ENCODE results near the gene PIGC. TPM values are rescaled to one million over a fixed set of nuclear protein-coding genes. Genes with fewer than 3 reads are reported as not detected.
A peak's percentile ranks its signal among the peaks of the same experiment; 100 is the strongest.

The PIGC gene
- total RNA-seq, 1 experiment from 2014 or later = 16.2 TPM

DNA sequence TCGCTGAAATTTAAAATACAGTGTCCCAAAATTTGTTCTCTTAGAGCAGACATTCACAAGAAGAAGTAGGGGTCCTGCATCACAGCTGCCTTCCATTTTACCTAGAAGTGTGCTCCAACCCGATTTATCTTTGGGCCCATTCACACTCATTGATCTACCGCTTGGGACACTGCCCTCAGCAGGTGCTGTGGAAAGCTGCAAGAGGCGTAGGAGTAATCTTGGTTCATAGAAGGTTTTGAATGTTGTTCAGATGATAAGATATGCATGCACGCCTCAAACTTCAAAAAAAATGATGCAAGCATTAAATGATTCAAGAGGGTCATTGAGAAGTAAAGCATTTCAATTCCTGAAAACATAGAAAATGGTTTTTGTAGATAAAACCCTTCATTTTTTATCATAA is 42.0 kb downstream of the PIGC start (continued):
- TF ChIP-seq, protein P1, sequence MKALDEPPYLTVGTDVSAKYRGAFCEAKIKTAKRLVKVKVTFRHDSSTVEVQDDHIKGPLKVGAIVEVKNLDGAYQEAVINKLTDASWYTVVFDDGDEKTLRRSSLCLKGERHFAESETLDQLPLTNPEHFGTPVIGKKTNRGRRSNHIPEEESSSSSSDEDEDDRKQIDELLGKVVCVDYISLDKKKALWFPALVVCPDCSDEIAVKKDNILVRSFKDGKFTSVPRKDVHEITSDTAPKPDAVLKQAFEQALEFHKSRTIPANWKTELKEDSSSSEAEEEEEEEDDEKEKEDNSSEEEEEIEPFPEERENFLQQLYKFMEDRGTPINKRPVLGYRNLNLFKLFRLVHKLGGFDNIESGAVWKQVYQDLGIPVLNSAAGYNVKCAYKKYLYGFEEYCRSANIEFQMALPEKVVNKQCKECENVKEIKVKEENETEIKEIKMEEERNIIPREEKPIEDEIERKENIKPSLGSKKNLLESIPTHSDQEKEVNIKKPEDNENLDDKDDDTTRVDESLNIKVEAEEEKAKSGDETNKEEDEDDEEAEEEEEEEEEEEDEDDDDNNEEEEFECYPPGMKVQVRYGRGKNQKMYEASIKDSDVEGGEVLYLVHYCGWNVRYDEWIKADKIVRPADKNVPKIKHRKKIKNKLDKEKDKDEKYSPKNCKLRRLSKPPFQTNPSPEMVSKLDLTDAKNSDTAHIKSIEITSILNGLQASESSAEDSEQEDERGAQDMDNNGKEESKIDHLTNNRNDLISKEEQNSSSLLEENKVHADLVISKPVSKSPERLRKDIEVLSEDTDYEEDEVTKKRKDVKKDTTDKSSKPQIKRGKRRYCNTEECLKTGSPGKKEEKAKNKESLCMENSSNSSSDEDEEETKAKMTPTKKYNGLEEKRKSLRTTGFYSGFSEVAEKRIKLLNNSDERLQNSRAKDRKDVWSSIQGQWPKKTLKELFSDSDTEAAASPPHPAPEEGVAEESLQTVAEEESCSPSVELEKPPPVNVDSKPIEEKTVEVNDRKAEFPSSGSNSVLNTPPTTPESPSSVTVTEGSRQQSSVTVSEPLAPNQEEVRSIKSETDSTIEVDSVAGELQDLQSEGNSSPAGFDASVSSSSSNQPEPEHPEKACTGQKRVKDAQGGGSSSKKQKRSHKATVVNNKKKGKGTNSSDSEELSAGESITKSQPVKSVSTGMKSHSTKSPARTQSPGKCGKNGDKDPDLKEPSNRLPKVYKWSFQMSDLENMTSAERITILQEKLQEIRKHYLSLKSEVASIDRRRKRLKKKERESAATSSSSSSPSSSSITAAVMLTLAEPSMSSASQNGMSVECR (CRISPR knock-in tag; IDR thresholded peaks at IDR 0.05; ENCODE audit: borderline replicate concordance) = no peak

DNA sequence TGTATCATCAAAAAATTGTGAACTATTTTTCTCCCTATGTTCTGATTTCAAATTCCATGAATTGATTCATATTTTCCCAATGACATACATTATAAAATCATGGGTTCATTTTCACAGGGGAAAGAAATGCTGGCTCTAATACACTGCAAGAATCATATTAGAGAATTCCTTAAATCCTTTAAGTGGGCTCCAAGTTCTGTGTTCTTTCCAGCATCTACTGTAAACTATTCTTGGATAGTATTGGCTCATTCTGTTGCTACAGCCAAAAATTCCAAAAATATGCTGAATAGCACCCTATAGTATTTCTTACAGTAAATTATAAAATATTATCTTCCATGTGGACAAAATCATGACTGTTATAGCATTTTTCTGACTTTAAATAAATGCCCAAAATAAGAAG is 42.4 kb downstream of the PIGC start:
- Mint-ChIP-seq H3K27ac (no peak overlapping the region), H3K4me3 (no peak overlapping the region), H3K36me3 (no peaks in the 10 kb centered on the region), H3K9me3 (no peaks in the 10 kb centered on the region), H3K27me3 (ENCODE audit: low read depth) (no peaks in the 10 kb centered on the region), H3K4me1 (peaks cover 24% of the 10 kb centered on the region)
- ATAC-seq (no peak), DNase-seq (ENCODE audit: low spot score) (no peak)
- ChIA-PET POLR2A (no interaction called here), CTCF (interaction anchor here (0.5 to 2.4 kb wide), 10 partner anchors 10 to 620 kb away, joined by 3 to 7 read pairs (median 4); partner anchors contain the start of gene METTL13)
- TF ChIP-seq EMX1 (CRISPR knock-in tag; IDR thresholded peaks at IDR 0.05) = no peak
- no peak for TF ChIP-seq NR2C2 (CRISPR knock-in tag; IDR thresholded peaks at IDR 0.05)
- TF ChIP-seq ZNF219 (CRISPR knock-in tag; IDR thresholded peaks at IDR 0.05; ENCODE audit: borderline replicate concordance) = no peak
- TF ChIP-seq ETV6 (CRISPR knock-in tag; IDR thresholded peaks at IDR 0.05) = no peak
- TF ChIP-seq ZNF396 (CRISPR knock-in tag; IDR thresholded peaks at IDR 0.05; ENCODE audit: borderline replicate concordance) = no peak
- TF ChIP-seq FOXK1 (CRISPR knock-in tag; IDR thresholded peaks at IDR 0.05) = no peak
- TF ChIP-seq ZNF416 (CRISPR knock-in tag; IDR thresholded peaks at IDR 0.05) = no peak
- TF ChIP-seq TP53 (CRISPR knock-in tag; IDR thresholded peaks at IDR 0.05) = no peak
- TF ChIP-seq, protein P2, sequence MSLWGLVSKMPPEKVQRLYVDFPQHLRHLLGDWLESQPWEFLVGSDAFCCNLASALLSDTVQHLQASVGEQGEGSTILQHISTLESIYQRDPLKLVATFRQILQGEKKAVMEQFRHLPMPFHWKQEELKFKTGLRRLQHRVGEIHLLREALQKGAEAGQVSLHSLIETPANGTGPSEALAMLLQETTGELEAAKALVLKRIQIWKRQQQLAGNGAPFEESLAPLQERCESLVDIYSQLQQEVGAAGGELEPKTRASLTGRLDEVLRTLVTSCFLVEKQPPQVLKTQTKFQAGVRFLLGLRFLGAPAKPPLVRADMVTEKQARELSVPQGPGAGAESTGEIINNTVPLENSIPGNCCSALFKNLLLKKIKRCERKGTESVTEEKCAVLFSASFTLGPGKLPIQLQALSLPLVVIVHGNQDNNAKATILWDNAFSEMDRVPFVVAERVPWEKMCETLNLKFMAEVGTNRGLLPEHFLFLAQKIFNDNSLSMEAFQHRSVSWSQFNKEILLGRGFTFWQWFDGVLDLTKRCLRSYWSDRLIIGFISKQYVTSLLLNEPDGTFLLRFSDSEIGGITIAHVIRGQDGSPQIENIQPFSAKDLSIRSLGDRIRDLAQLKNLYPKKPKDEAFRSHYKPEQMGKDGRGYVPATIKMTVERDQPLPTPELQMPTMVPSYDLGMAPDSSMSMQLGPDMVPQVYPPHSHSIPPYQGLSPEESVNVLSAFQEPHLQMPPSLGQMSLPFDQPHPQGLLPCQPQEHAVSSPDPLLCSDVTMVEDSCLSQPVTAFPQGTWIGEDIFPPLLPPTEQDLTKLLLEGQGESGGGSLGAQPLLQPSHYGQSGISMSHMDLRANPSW (CRISPR knock-in tag; conservative IDR thresholded peaks at IDR 0.05; ENCODE audit: low read depth) = no peak
- no peak for TF ChIP-seq ZNF281 (CRISPR knock-in tag; IDR thresholded peaks at IDR 0.05)
- TF ChIP-seq NFE2L1 (CRISPR knock-in tag; IDR thresholded peaks at IDR 0.05) = no peak
- TF ChIP-seq TEAD1 (CRISPR knock-in tag; IDR thresholded peaks at IDR 0.05) = no peak
- TF ChIP-seq RELA (CRISPR knock-in tag; IDR thresholded peaks at IDR 0.05; ENCODE audit: borderline replicate concordance) = no peak

- CTCF ChIA-PET = interaction anchor here (1.0 to 2.4 kb wide), 4 partner anchors 10 to 398 kb away, joined by 5 to 22 read pairs (median 9); no protein-coding TSS in a partner anchor
- Mint-ChIP-seq H3K9me3 (no peaks in the 10 kb centered on the region), H3K36me3 (no peaks in the 10 kb centered on the region), H3K4me3 (no peak overlapping the region), H3K27me3 (ENCODE audit: low read depth) (no peaks in the 10 kb centered on the region), H3K27ac (no peak overlapping the region), H3K4me1 (peaks cover 29% of the 10 kb centered on the region)
- ATAC-seq (no peak), DNase-seq (ENCODE audit: low spot score) (no peak)
- POLR2A ChIA-PET = no interaction called here
- no peak for TF ChIP-seq NFATC4 (CRISPR knock-in tag; IDR thresholded peaks at IDR 0.05)
- TF ChIP-seq ZNF121 (CRISPR knock-in tag; IDR thresholded peaks at IDR 0.05) = no peak
- no peak for TF ChIP-seq JAZF1 (CRISPR knock-in tag; IDR thresholded peaks at IDR 0.05)
- no peak for TF ChIP-seq RELA (CRISPR knock-in tag; IDR thresholded peaks at IDR 0.05; ENCODE audit: borderline replicate concordance)
- TF ChIP-seq, protein P3, sequence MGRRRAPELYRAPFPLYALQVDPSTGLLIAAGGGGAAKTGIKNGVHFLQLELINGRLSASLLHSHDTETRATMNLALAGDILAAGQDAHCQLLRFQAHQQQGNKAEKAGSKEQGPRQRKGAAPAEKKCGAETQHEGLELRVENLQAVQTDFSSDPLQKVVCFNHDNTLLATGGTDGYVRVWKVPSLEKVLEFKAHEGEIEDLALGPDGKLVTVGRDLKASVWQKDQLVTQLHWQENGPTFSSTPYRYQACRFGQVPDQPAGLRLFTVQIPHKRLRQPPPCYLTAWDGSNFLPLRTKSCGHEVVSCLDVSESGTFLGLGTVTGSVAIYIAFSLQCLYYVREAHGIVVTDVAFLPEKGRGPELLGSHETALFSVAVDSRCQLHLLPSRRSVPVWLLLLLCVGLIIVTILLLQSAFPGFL (CRISPR knock-in tag; IDR thresholded peaks at IDR 0.05; ENCODE audit: borderline replicate concordance) = no peak
- TF ChIP-seq ZNF512 (CRISPR knock-in tag; IDR thresholded peaks at IDR 0.05; ENCODE audit: borderline replicate concordance) = 0 out of 2 replicates have a peak, but pooled peaks have one; percentile 43
- no peak for TF ChIP-seq GRHL2 (CRISPR knock-in tag; IDR thresholded peaks at IDR 0.05; ENCODE audit: insufficient replicate concordance, severe bottlenecking)
- TF ChIP-seq E2F4 (CRISPR knock-in tag; IDR thresholded peaks at IDR 0.05; ENCODE audit: borderline replicate concordance, low read depth) = no peak
Observed at GRCh38 chr1:172400722-172401105, 43.2 kb downstream of the PIGC start.
